ENCODE data around the gene DDX49.

DNA sequence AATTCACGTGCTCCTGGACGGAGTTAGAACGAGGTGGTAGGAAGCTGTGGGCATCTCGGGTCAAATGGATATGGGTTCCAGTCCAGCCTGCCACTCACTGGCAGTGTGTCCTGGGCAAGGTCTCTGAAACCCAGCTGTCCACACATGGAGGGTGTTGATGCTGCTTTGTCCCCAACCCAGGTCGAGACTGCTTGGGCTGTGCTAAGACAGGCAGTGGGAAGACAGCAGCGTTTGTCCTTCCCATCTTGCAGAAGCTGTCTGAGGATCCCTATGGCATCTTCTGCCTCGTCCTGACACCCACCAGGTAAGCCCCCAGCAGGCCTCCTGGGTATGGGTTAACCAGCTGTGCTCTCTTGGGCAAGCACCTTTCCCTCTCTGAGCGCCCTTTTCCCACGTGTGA is 885 bp downstream of the DDX49 start:
- TF ChIP-seq, protein P1, sequence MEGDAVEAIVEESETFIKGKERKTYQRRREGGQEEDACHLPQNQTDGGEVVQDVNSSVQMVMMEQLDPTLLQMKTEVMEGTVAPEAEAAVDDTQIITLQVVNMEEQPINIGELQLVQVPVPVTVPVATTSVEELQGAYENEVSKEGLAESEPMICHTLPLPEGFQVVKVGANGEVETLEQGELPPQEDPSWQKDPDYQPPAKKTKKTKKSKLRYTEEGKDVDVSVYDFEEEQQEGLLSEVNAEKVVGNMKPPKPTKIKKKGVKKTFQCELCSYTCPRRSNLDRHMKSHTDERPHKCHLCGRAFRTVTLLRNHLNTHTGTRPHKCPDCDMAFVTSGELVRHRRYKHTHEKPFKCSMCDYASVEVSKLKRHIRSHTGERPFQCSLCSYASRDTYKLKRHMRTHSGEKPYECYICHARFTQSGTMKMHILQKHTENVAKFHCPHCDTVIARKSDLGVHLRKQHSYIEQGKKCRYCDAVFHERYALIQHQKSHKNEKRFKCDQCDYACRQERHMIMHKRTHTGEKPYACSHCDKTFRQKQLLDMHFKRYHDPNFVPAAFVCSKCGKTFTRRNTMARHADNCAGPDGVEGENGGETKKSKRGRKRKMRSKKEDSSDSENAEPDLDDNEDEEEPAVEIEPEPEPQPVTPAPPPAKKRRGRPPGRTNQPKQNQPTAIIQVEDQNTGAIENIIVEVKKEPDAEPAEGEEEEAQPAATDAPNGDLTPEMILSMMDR (IDR thresholded peaks at IDR 0.05; ENCODE audit: insufficient read depth, low read length, poor library complexity, severe bottlenecking), result no peak
- TF ChIP-seq EZH2phosphoT487 (conservative IDR thresholded peaks at IDR 0.05; ENCODE audit: low read length), result no peak
